Measurements from ENCODE around the gene DUSP18.

DUSP18 gene

DNA sequence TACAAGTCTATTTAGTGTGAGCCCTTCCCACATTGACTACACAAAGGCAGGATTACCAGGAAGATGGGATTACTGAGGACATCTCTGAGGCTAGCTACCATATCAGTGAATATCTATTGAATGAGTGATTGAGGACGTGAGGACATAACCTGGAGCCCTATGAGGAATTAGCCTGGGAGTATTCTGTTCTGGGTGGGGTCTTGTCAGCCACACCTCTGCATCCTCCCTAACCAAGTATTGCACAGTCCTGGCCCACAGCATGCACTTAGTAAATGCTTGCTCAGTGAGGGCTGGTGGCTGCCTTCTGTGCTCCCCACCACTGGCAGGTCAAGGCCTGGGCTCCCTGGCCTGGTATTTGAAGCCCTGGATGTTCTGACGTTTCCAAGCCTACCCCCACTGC is 14.8 kb downstream of the DUSP18 start:
- no peaks in the 10 kb centered on the region for H3K27me3 ChIP-seq (ENCODE audit: low read depth, low read length)
- H3K4me3 ChIP-seq (ENCODE audit: low read depth in 1 of 2, low read length in 2 of 2) = no peak overlapping the region
- H3K27ac ChIP-seq (ENCODE audit: low read length) = no peak overlapping the region
- H3K36me3 ChIP-seq (ENCODE audit: control insufficient read depth in 1 of 2, insufficient read depth in 2 of 2, low read length in 2 of 2) = no peaks in the 10 kb centered on the region
- no peaks in the 10 kb centered on the region for H3K9me3 ChIP-seq (ENCODE audit: control insufficient read depth in 1 of 2, low read length in 2 of 2)
- H3K4me1 ChIP-seq (ENCODE audit: control insufficient read depth in 1 of 2, insufficient read depth in 2 of 2, low read length in 2 of 2) = no peaks in the 10 kb centered on the region

- Histone ChIP-seq H3K9me3 (ENCODE audit: control insufficient read depth in 1 of 2, low read length in 2 of 2) (no peaks in the 10 kb centered on the region), H3K27me3 (ENCODE audit: low read depth, low read length) (no peaks in the 10 kb centered on the region), H3K4me3 (ENCODE audit: low read depth in 1 of 2, low read length in 2 of 2) (no peak overlapping the region), H3K36me3 (ENCODE audit: control insufficient read depth in 1 of 2, insufficient read depth in 2 of 2, low read length in 2 of 2) (peaks cover 0 to 6% of the 10 kb centered on the region in 2 donors), H3K4me1 (ENCODE audit: control insufficient read depth in 1 of 2, insufficient read depth in 2 of 2, low read length in 2 of 2) (no peaks in the 10 kb centered on the region), H3K27ac (ENCODE audit: low read length) (no peak overlapping the region)
Observed at GRCh38 chr22:30650508-30651116, 17.1 kb downstream of the DUSP18 start.

- H3K4me3 ChIP-seq (ENCODE audit: low read depth in 1 of 2, low read length in 2 of 2) = no peak overlapping the region
- no peak overlapping the region for H3K27ac ChIP-seq (ENCODE audit: low read length)
- peaks cover 0 to 6% of the 10 kb centered on the region in 2 donors for H3K36me3 ChIP-seq (ENCODE audit: control insufficient read depth in 1 of 2, insufficient read depth in 2 of 2, low read length in 2 of 2)
- no peaks in the 10 kb centered on the region for H3K9me3 ChIP-seq (ENCODE audit: control insufficient read depth in 1 of 2, low read length in 2 of 2)
- no peaks in the 10 kb centered on the region for H3K4me1 ChIP-seq (ENCODE audit: control insufficient read depth in 1 of 2, insufficient read depth in 2 of 2, low read length in 2 of 2)
- no peaks in the 10 kb centered on the region for H3K27me3 ChIP-seq (ENCODE audit: low read depth, low read length)
Observed at GRCh38 chr22:30649430-30650007, 18.2 kb downstream of the DUSP18 start.

DNA sequence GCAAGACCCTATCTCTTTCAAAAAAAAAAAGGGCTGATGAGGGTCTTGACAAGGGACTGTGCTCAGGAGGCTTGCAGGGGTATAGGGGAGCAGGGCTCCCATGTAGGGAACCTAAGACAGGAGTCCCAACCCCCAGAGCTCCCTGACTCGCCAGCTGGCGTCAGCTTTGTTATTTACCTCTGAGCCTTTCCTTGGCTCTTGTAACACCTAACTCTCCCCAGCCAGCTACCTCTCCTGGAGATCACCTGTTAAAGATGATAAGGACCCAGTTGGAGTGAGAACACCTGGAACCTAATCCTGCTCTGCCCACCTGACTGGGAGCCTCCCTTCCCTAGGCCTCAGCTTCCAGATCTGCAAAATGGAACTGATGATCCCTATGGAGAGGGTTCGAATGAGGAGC is 18.9 kb downstream of the DUSP18 start:
- Histone ChIP-seq H3K27ac (ENCODE audit: low read length) (no peak overlapping the region), H3K4me1 (ENCODE audit: control insufficient read depth in 1 of 2, insufficient read depth in 2 of 2, low read length in 2 of 2) (no peaks in the 10 kb centered on the region), H3K4me3 (ENCODE audit: low read depth in 1 of 2, low read length in 2 of 2) (no peak overlapping the region), H3K36me3 (ENCODE audit: control insufficient read depth in 1 of 2, insufficient read depth in 2 of 2, low read length in 2 of 2) (peaks cover 0 to 6% of the 10 kb centered on the region in 2 donors), H3K27me3 (ENCODE audit: low read depth, low read length) (no peaks in the 10 kb centered on the region), H3K9me3 (ENCODE audit: control insufficient read depth in 1 of 2, low read length in 2 of 2) (no peaks in the 10 kb centered on the region)

DNA sequence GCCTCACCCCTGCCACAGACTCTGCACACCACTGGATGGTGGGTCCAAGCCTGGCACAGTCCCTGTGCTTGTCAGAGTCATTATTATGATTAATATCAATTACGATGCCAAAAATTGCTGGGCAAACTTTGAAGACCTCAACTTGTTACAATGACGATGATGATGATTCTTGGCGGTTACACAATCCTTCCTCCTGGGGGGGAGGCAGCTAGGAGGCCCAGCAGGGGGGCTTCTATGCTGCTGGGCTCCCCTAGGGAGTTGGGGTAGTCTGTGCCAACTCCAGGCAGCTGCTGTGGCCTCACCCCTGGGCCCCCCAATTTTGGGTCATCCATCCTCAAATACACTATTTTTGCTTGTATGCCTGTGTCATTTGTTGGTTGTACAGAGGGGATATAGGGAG is 20.1 kb downstream of the DUSP18 start:
- H3K4me1 ChIP-seq (ENCODE audit: control insufficient read depth in 1 of 2, insufficient read depth in 2 of 2, low read length in 2 of 2) = peaks cover 0 to 4% of the 10 kb centered on the region in 2 donors
- no peak overlapping the region for H3K27ac ChIP-seq (ENCODE audit: low read length)
- H3K36me3 ChIP-seq (ENCODE audit: control insufficient read depth in 1 of 2, insufficient read depth in 2 of 2, low read length in 2 of 2) = peaks cover 0 to 6% of the 10 kb centered on the region in 2 donors
- H3K9me3 ChIP-seq (ENCODE audit: control insufficient read depth in 1 of 2, low read length in 2 of 2) = no peaks in the 10 kb centered on the region
- no peak overlapping the region for H3K4me3 ChIP-seq (ENCODE audit: low read depth in 1 of 2, low read length in 2 of 2)
- H3K27me3 ChIP-seq (ENCODE audit: low read depth, low read length) = no peaks in the 10 kb centered on the region

DNA sequence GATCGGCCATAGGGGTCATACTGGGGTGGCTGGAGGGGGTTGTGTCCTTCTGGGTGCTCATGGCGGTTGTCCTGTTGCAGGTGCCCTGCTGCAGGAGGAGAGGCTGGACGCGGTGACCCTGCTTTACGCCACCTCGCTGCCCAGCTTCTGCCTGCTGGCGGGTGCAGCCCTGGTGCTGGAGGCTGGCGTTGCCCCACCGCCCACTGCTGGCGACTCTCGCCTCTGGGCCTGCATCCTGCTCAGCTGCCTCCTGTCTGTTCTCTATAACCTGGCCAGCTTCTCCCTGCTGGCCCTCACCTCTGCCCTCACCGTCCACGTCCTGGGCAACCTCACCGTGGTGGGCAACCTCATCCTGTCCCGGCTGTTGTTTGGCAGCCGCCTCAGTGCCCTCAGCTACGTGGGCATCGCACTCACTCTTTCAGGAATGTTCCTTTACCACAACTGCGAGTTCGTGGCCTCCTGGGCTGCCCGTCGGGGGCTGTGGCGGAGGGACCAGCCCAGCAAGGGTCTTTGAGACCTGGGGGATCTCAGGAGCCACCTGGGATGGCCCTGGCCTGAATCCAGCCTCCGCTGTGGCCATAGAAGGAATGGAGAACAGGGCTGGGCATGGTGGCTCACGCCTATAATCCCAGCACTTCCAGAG is 21.0 kb downstream of the DUSP18 start:
- no peaks in the 10 kb centered on the region for H3K27me3 ChIP-seq (ENCODE audit: low read depth, low read length)
- H3K4me3 ChIP-seq (ENCODE audit: low read depth in 1 of 2, low read length in 2 of 2) = no peak overlapping the region
- peaks cover 0 to 4% of the 10 kb centered on the region in 2 donors for H3K4me1 ChIP-seq (ENCODE audit: control insufficient read depth in 1 of 2, insufficient read depth in 2 of 2, low read length in 2 of 2)
- H3K27ac ChIP-seq (ENCODE audit: low read length) = no peak overlapping the region
- H3K9me3 ChIP-seq (ENCODE audit: control insufficient read depth in 1 of 2, low read length in 2 of 2) = no peaks in the 10 kb centered on the region
- H3K36me3 ChIP-seq (ENCODE audit: control insufficient read depth in 1 of 2, insufficient read depth in 2 of 2, low read length in 2 of 2) = peaks cover 0 to 6% of the 10 kb centered on the region in 2 donors

- H3K4me3 ChIP-seq (ENCODE audit: low read depth in 1 of 2, low read length in 2 of 2) = no peak overlapping the region
- no peak overlapping the region for H3K27ac ChIP-seq (ENCODE audit: low read length)
Observed at GRCh38 chr22:30643055-30643875, 24.4 kb downstream of the DUSP18 start.

GRCh38 chr22:30640839-30641430 is 26.7 kb downstream of the DUSP18 start:
- Histone ChIP-seq H3K4me3 (ENCODE audit: low read depth in 1 of 2, low read length in 2 of 2) (no peak overlapping the region), H3K4me1 (ENCODE audit: control insufficient read depth in 1 of 2, insufficient read depth in 2 of 2, low read length in 2 of 2) (peaks cover 0 to 24% of the 10 kb centered on the region in 2 donors), H3K36me3 (ENCODE audit: control insufficient read depth in 1 of 2, insufficient read depth in 2 of 2, low read length in 2 of 2) (no peaks in the 10 kb centered on the region), H3K27ac (ENCODE audit: low read length) (no peak overlapping the region), H3K27me3 (ENCODE audit: low read depth, low read length) (no peaks in the 10 kb centered on the region), H3K9me3 (ENCODE audit: control insufficient read depth in 1 of 2, low read length in 2 of 2) (no peaks in the 10 kb centered on the region)

More at GRCh38 chr22:30643055-30643875, 24.4 kb downstream of the DUSP18 start:
- peaks cover 0 to 4% of the 10 kb centered on the region in 2 donors for H3K4me1 ChIP-seq (ENCODE audit: control insufficient read depth in 1 of 2, insufficient read depth in 2 of 2, low read length in 2 of 2)
- no peaks in the 10 kb centered on the region for H3K9me3 ChIP-seq (ENCODE audit: control insufficient read depth in 1 of 2, low read length in 2 of 2)
- no peaks in the 10 kb centered on the region for H3K27me3 ChIP-seq (ENCODE audit: low read depth, low read length)
- peaks cover 0 to 6% of the 10 kb centered on the region in 2 donors for H3K36me3 ChIP-seq (ENCODE audit: control insufficient read depth in 1 of 2, insufficient read depth in 2 of 2, low read length in 2 of 2)

DNA sequence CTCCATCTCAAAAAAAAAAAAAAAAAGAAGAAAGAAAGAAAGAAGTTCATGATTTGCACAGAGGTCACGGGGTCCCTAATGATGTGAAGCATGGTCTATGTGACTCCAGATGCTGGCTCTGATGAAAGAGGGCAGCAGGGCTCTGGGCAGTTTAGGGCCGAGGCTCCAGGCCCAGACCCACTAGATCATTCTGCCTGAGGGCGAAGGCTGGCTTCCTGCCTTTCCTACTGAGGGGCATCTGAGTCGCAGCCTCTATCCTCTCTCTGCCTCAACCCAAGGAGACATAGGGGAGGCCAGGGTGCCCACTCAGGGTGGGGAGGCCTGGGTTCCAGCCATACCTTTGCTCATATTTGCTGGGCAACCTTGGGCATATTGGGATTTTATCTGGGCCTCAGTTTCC is 27.3 kb downstream of the DUSP18 start:
- no peak overlapping the region for H3K27ac ChIP-seq (ENCODE audit: low read length)
- peaks cover 0 to 25% of the 10 kb centered on the region in 2 donors for H3K4me1 ChIP-seq (ENCODE audit: control insufficient read depth in 1 of 2, insufficient read depth in 2 of 2, low read length in 2 of 2)
- H3K9me3 ChIP-seq (ENCODE audit: control insufficient read depth in 1 of 2, low read length in 2 of 2) = no peaks in the 10 kb centered on the region
- no peaks in the 10 kb centered on the region for H3K36me3 ChIP-seq (ENCODE audit: control insufficient read depth in 1 of 2, insufficient read depth in 2 of 2, low read length in 2 of 2)
- no peak overlapping the region for H3K4me3 ChIP-seq (ENCODE audit: low read depth in 1 of 2, low read length in 2 of 2)
- H3K27me3 ChIP-seq (ENCODE audit: low read depth, low read length) = no peaks in the 10 kb centered on the region

GRCh38 chr22:30637701-30638114 is 30.0 kb downstream of the DUSP18 start:
- Histone ChIP-seq H3K27me3 (ENCODE audit: low read depth, low read length) (no peaks in the 10 kb centered on the region), H3K4me1 (ENCODE audit: control insufficient read depth in 1 of 2, insufficient read depth in 2 of 2, low read length in 2 of 2) (peaks cover 0 to 29% of the 10 kb centered on the region in 2 donors), H3K9me3 (ENCODE audit: control insufficient read depth in 1 of 2, low read length in 2 of 2) (no peaks in the 10 kb centered on the region), H3K27ac (ENCODE audit: low read length) (no peak overlapping the region), H3K36me3 (ENCODE audit: control insufficient read depth in 1 of 2, insufficient read depth in 2 of 2, low read length in 2 of 2) (no peaks in the 10 kb centered on the region), H3K4me3 (ENCODE audit: low read depth in 1 of 2, low read length in 2 of 2) (peak overlapping the region; percentile 19 to 79)

Measured in muscle layer of duodenum (tissue), 2 donors.